ENCODE data around the gene TANGO6. TPM values are rescaled to one million over a fixed set of nuclear protein-coding genes. Genes with fewer than 3 reads are reported as not detected.
A peak's percentile ranks its signal among the peaks of the same experiment; 100 is the strongest.

The TANGO6 gene
- polyA plus RNA-seq, 2 of the 4 experiments (the other 2 are of a cell fraction): 8.1 to 19.5 TPM

- Histone ChIP-seq H3K4me2 (no peak overlapping the region), H3K9me3 (peaks cover 5% of the 10 kb centered on the region; the same call in 1 of the 3 replicates), H3K27ac (no peak overlapping the region), H3K4me3 (no peak overlapping the region), H3K4me1 (no peaks in the 10 kb centered on the region)
- DNase-seq (ENCODE audit: low read depth in 1 of 2, low spot score in 1 of 2): no peak
- POLR2A ChIA-PET: no interaction called here
- no peak for FAIRE-seq
- CTCF ChIA-PET: interaction anchor here (0.9 kb wide), 1 partner anchor 256 kb away, joined by 3 read pairs; no protein-coding TSS in a partner anchor
- 88% methylated on average over 1 of the region's 1 CpG for WGBS (ENCODE audit: missing lambda C conversion rate)
- TF ChIP-seq PHF8 (IDR thresholded peaks at IDR 0.05; ENCODE audit: borderline replicate concordance, low read depth): no peak
- peak; percentile 19 for TF ChIP-seq ZFP36 (IDR thresholded peaks at IDR 0.05; ENCODE audit: borderline replicate concordance, partially characterized antibody)
- no peak for ATAC-seq
These were observed 14.1 kb downstream of the TANGO6 start for GRCh38 chr16:68857479-68857878.

GRCh38 chr16:68859828-68860227 is 16.5 kb downstream of the TANGO6 start:
- DNase-seq (ENCODE audit: low read depth in 1 of 2, low spot score in 1 of 2) (no peak), FAIRE-seq (no peak), ATAC-seq (no peak)
- H3K4me1 ChIP-seq: no peaks in the 10 kb centered on the region
- CTCF ChIA-PET: interaction anchor here (1.2 to 2.8 kb wide), 3 partner anchors 13 to 331 kb away, joined by 4 to 10 read pairs (median 4); no protein-coding TSS in a partner anchor
- POLR2A ChIA-PET: no interaction called here
- H3K4me3 ChIP-seq: no peak overlapping the region
- WGBS (ENCODE audit: missing lambda C conversion rate): 94% methylated on average over 4 of the region's 4 CpGs
- TF ChIP-seq HOXB13 (CRISPR knock-in tag; IDR thresholded peaks at IDR 0.05; ENCODE audit: low read depth): no peak
- TF ChIP-seq MAFK (IDR thresholded peaks at IDR 0.05; ENCODE audit: partially characterized antibody): peak; percentile 89
- no peak overlapping the region for H3K27ac ChIP-seq
- H3K4me2 ChIP-seq: no peak overlapping the region
- peaks cover 5% of the 10 kb centered on the region; the same call in 1 of the 3 replicates for H3K9me3 ChIP-seq

- POLR2A ChIA-PET: no interaction called here
- no peak overlapping the region for H3K4me3 ChIP-seq
- CTCF ChIA-PET: interaction anchor here (0.6 to 2.0 kb wide), 5 partner anchors 14 to 263 kb away, joined by 3 to 13 read pairs (median 4); no protein-coding TSS in a partner anchor
- FAIRE-seq (no peak), DNase-seq (ENCODE audit: low read depth in 1 of 2, low spot score in 1 of 2) (no peak), ATAC-seq (no peak)
- WGBS (ENCODE audit: missing lambda C conversion rate): 93% methylated on average over 15 of the region's 15 CpGs
- no peak overlapping the region for H3K27ac ChIP-seq
- H3K4me1 ChIP-seq: no peaks in the 10 kb centered on the region
- no peak for TF ChIP-seq BCL3 (IDR thresholded peaks at IDR 0.05)
- no peak for TF ChIP-seq RAD21 (conservative IDR thresholded peaks at IDR 0.05 in 1 of 2, IDR thresholded peaks at IDR 0.05 in 1 of 2)
- TF ChIP-seq GATA3 (IDR thresholded peaks at IDR 0.05; ENCODE audit: borderline replicate concordance): no peak
- TF ChIP-seq MAFK (IDR thresholded peaks at IDR 0.05; ENCODE audit: partially characterized antibody): no peak
- no peak for TF ChIP-seq ELK1 (IDR thresholded peaks at IDR 0.05; ENCODE audit: low read depth, low read length)
- TF ChIP-seq HOXB5 (CRISPR knock-in tag; IDR thresholded peaks at IDR 0.05): no peak
- no peak for TF ChIP-seq KDM5A (IDR thresholded peaks at IDR 0.05)
- no peak for TF ChIP-seq PHF8 (IDR thresholded peaks at IDR 0.05; ENCODE audit: borderline replicate concordance, low read depth)
- TF ChIP-seq EP300 (IDR thresholded peaks at IDR 0.05): no peak
- TF ChIP-seq KDM1A (IDR thresholded peaks at IDR 0.05; ENCODE audit: low read depth): no peak
- TF ChIP-seq JUN (IDR thresholded peaks at IDR 0.05): no peak
- no peak for TF ChIP-seq RCOR1 (IDR thresholded peaks at IDR 0.05; ENCODE audit: low read depth, low read length)
- H3K9me3 ChIP-seq: peaks cover 5% of the 10 kb centered on the region; the same call in 1 of the 3 replicates
- no peak overlapping the region for H3K4me2 ChIP-seq
These were observed 17.9 kb downstream of the TANGO6 start for GRCh38 chr16:68860978-68861892.

GRCh38 chr16:68866933-68867332 is 23.6 kb downstream of the TANGO6 start:
- Histone ChIP-seq H3K4me2 (no peak overlapping the region), H3K4me1 (no peaks in the 10 kb centered on the region), H3K9me3 (no peaks in the 10 kb centered on the region), H3K4me3 (no peak overlapping the region), H3K27ac (no peak overlapping the region)
- TF ChIP-seq KDM1A (IDR thresholded peaks at IDR 0.05; ENCODE audit: low read depth): no peak
- TF ChIP-seq ZNF302 (CRISPR knock-in tag; IDR thresholded peaks at IDR 0.05): no peak
- TF ChIP-seq RFX5 (IDR thresholded peaks at IDR 0.05): no peak
- TF ChIP-seq JUNB (IDR thresholded peaks at IDR 0.05): no peak
- no peak for TF ChIP-seq HOXB5 (CRISPR knock-in tag; IDR thresholded peaks at IDR 0.05)
- TF ChIP-seq PHF8 (IDR thresholded peaks at IDR 0.05; ENCODE audit: borderline replicate concordance, low read depth): no peak
- CTCF ChIA-PET: interaction anchor here (0.6 to 1.2 kb wide), 4 partner anchors 202 to 337 kb away, joined by 3 to 5 read pairs (median 4); no protein-coding TSS in a partner anchor
- WGBS (ENCODE audit: missing lambda C conversion rate): 99% methylated on average over 6 of the region's 6 CpGs
- FAIRE-seq: no peak
- POLR2A ChIA-PET: no interaction called here
- DNase-seq (ENCODE audit: low read depth in 1 of 2, low spot score in 1 of 2): no peak
- no peak for ATAC-seq
